Stimulated activated CD8-positive, alpha-beta memory T cell treated with anti-CD3 and anti-CD28 coated beads, Interleukin-4, amount 100 ng/mL, for 24 hours (primary cell): Measurements from ENCODE around the gene ATG7.
"Not testable (repeated sequence)": the region's sequence is repeated elsewhere in the genome, so short reads cannot be mapped to it uniquely, and the experiment has no call there.

ENCODE experiments used
- DNase-seq: peaks from one replicate; pipeline ENCODE4 v3.0.0-alpha.2; 2020; ENCODE audit warnings: low read depth

The ATG7 gene

GRCh38 chr3:11592445-11593298 lies 320.5 kb downstream of the ATG7 start:
- no peak for DNase-seq

GRCh38 chr3:11593318-11594034 lies 321.3 kb downstream of the ATG7 start:
- no peak for DNase-seq

- not testable (repeated sequence) for DNase-seq
Measured at GRCh38 chr3:11595024-11595423, 322.8 kb downstream of the ATG7 start.

- no peak for DNase-seq
Measured at GRCh38 chr3:11596387-11596786, 324.2 kb downstream of the ATG7 start.

- no peak for DNase-seq
Measured at GRCh38 chr3:11600501-11601282, 328.5 kb downstream of the ATG7 start.

GRCh38 chr3:11601446-11602238 lies 329.4 kb downstream of the ATG7 start:
- peak; percentile 34 for DNase-seq

- DNase-seq: no peak
Measured at GRCh38 chr3:11602239-11602840, 330.1 kb downstream of the ATG7 start.

- DNase-seq: no peak
Measured at GRCh38 chr3:11602886-11603527, 330.8 kb downstream of the ATG7 start.

GRCh38 chr3:11603628-11604027 lies 331.4 kb downstream of the ATG7 start:
- DNase-seq: no peak

- no peak for DNase-seq
Measured at GRCh38 chr3:11604139-11604892, 332.1 kb downstream of the ATG7 start.

- DNase-seq: no peak
Measured at GRCh38 chr3:11605398-11605797, 333.2 kb downstream of the ATG7 start.

GRCh38 chr3:11606090-11606784 lies 334.0 kb downstream of the ATG7 start:
- DNase-seq: no peak

GRCh38 chr3:11606865-11607440 lies 334.8 kb downstream of the ATG7 start:
- no peak for DNase-seq
